Heart left ventricle (tissue), 13 donors: ENCODE measurements around the gene PALD1.

ENCODE experiments used
- CTCF ChIP-seq, 12 donors: fragments of 200-600 bp; sonication (generic) in 4 of 12; IDR thresholded peaks; one replicate each; pipeline versions ENCODE4 v1.5.0 to v1.8.0; 2018 to 2022; ENCODE audit warnings: antibody characterized with exemption in 12 of 12, mild to moderate bottlenecking in 5 of 12
- POLR2A ChIP-seq, 2 donors: fragments of 450-650 bp; IDR thresholded peaks; one replicate each; pipeline ENCODE4 v1.6.1; 2017; ENCODE audit warnings: antibody characterized with exemption in 2 of 2, mild to moderate bottlenecking in 2 of 2, moderate library complexity in 2 of 2
- donor health status: ischemic (EF 13 %, LVEDD 7.1; RV severe dilation, severe dysfunction).
- donor health status: DM: no; HTN: yes; CAD: no.
- donor health status: DM: no; HTN: no; CAD: no.
- donor health status: ischemic (EF 25% LVEDD 6.9; RV normal size, moderate dysfunction).
- donor health status: ischemic (EF 25% LVEDD 5.7; RV mildly dilated, moderate dysfunction).
- donor health status: ischemic (EF 35%, LVEDD 5.7; RV mildly dilated, moderate dysfunction).
- donor health status: nonischemic (EF 11% LVEDD 7.7; RV severe dilation, severe dysfunction).
- donor health status: DM: yes; HTN: yes; CAD: no.
- donor health status: PGD.
- donor health status: ischemic (EF 29% LVEDD 5.4; RV normal size, mild dysfunction).
- donor health status: nonischemic (EF 23%, LVEDD 6.1; RV moderate dilation, normal function).

- TF ChIP-seq CTCF (IDR thresholded peaks at IDR 0.05) = no peak
- TF ChIP-seq POLR2A (IDR thresholded peaks at IDR 0.05) = no peak
Observed at GRCh38 chr10:70599791-70600190, 121.2 kb downstream of the PALD1 start.
